A549 treated with AZD2906 at 1 μM for 4 hours (cell line): ENCODE results near the gene DNAAF1. TPM values are rescaled to one million over a fixed set of nuclear protein-coding genes. Genes with fewer than 3 reads are reported as not detected.

Source experiments
- total RNA-seq: library from RNA; stranded (reverse); fragments of 200-300 nt; extraction: Qiagen RNA extraction; gene quantifications from 5 replicates; pipeline ENCODE4 v1.2.3, GENCODE V29; 2022

Gene DNAAF1
- total RNA-seq = 0.21 to 0.48 TPM (median 0.34 TPM) in 5 replicates

DNA sequence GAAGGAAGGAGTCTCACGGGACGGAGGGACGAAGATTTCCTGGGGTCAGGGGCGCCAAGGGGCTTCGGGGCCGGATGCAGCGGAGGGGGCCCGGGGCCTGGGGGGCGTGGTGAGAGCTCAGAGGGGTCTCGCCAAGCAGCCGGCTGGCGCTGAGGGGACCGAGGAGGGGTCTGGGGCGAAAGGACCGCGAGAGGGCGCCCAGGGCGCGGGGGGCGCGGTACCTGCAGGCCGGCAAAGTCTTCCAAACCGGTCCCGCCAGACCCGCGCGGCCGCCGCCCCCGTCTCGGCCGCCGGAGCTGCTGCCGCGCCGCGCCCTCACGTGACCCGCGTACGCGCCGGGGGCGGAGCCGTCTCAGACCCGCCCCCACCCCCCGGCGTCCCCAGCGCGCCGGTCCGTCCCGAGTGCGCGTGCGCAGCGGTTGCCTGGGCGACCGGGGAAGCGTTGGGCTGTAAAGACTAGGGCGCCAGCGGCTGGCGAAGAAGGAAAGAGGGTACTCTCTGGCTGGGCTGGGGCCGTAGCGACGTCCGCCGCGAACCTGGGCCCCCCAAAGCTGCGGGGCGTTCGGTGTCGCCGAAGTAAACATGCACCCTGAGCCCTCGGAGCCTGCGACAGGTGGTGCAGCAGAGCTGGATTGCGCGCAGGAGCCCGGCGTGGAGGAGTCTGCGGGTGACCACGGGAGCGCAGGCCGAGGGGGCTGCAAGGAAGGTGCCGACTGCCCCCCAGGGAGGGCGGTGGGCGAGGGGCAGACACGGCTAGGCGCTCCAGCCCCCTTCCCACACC lies at the start of gene DNAAF1, which contains the start of gene HSDL1:
Gene DNAAF1, plus strand, starts transcription at position 450 of the 781 bp plus-strand sequence. Its CDS starts 133 bp downstream, at position 583.
Gene HSDL1, minus strand, starts transcription at position 319 of the 781 bp plus-strand sequence. CDS start 13,856 bp downstream, outside the sequence.

GRCh38 chr16:84116720-84117493 lies 28.2 kb upstream of the DNAAF1 start, which contains the start of gene MBTPS1:
Gene MBTPS1 (minus strand): TSS chr16:84116942. CDS start chr16:84101783, 15,159 bp downstream.

GRCh38 chr16:84186685-84187437 lies 41.8 kb downstream of the DNAAF1 start, which contains the start of gene TAF1C:
Gene TAF1C (minus strand): TSS chr16:84187057. CDS start chr16:84184988, 2,069 bp downstream.

GRCh38 chr16:84190731-84191388 lies 45.8 kb downstream of the DNAAF1 start, which contains the start of gene ADAD2:
Gene ADAD2 (plus strand): TSS chr16:84191157. CDS start chr16:84191231, 74 bp downstream.

Other genes starting within 250 kb of the DNAAF1 start
- gene MLYCD, start 246.2 kb upstream of the DNAAF1 start, total RNA-seq = 1.1 to 2.2 TPM (median 1.9 TPM) in 5 replicates
- gene OSGIN1, start 192.1 kb upstream of the DNAAF1 start, total RNA-seq = 14.9 to 30.1 TPM (median 16.3 TPM) in 5 replicates
- 1.4 to 3.0 TPM (median 2.6 TPM) in 5 replicates for gene NECAB2, start 177.1 kb upstream of the DNAAF1 start, total RNA-seq
- gene SLC38A8, start 102.5 kb upstream of the DNAAF1 start, total RNA-seq = 0.09 TPM in 1 of 5 replicates, not detected in the others
- 39.6 to 45.8 TPM (median 42.6 TPM) in 5 replicates for gene MBTPS1, start 28.4 kb upstream of the DNAAF1 start, total RNA-seq
- gene HSDL1, start 131 bp upstream of the DNAAF1 start, total RNA-seq = 17.5 to 19.9 TPM (median 17.8 TPM) in 5 replicates
- gene TAF1C, start 41.7 kb downstream of the DNAAF1 start, total RNA-seq = 20.2 to 32.4 TPM (median 29.6 TPM) in 5 replicates
- gene ADAD2, start 45.8 kb downstream of the DNAAF1 start, total RNA-seq = 0.05 TPM in 1 of 5 replicates, not detected in the others
- gene KCNG4, start 94.7 kb downstream of the DNAAF1 start, total RNA-seq = not detected in 5 replicates
- gene WFDC1, start 149.6 kb downstream of the DNAAF1 start, total RNA-seq = 0.16 TPM in 1 of 5 replicates, not detected in the others
- 0.08 to 0.22 TPM (median 0.15 TPM) in 5 replicates for gene ATP2C2, start 223.2 kb downstream of the DNAAF1 start, total RNA-seq